Osteocyte (in vitro differentiated cells): Measurements from ENCODE around the gene PYROXD2. TPM values are rescaled to one million over a fixed set of nuclear protein-coding genes. Genes with fewer than 3 reads are reported as not detected.

ENCODE experiments used
- DNase-seq: peaks from one replicate; pipeline ENCODE4 v3.0.0; 2021; ENCODE audit warnings: mixed read lengths; ENCODE audit not compliant: unreplicated experiment; ENCODE audit errors: extremely low spot score
- H3K27ac Mint-ChIP-seq: one replicate; pipeline ENCODE4 v1.8.0; 2021; ENCODE audit warnings: mild to moderate bottlenecking, mixed read lengths; ENCODE audit not compliant: unreplicated experiment
- H3K27me3 Mint-ChIP-seq: one replicate; pipeline ENCODE4 v1.8.0; 2021; ENCODE audit warnings: mixed read lengths; ENCODE audit not compliant: unreplicated experiment
- H3K36me3 Mint-ChIP-seq: one replicate; pipeline ENCODE4 v1.8.0; 2021; ENCODE audit warnings: mixed read lengths; ENCODE audit not compliant: unreplicated experiment
- H3K4me1 Mint-ChIP-seq: one replicate; pipeline ENCODE4 v1.8.0; 2021; ENCODE audit warnings: mixed read lengths; ENCODE audit not compliant: unreplicated experiment
- H3K4me3 Mint-ChIP-seq: one replicate; pipeline ENCODE4 v1.8.0; 2021; ENCODE audit warnings: mild to moderate bottlenecking, moderate library complexity, mixed read lengths; ENCODE audit not compliant: unreplicated experiment
- H3K9me3 Mint-ChIP-seq: one replicate; pipeline ENCODE4 v1.8.0; 2021; ENCODE audit warnings: mixed read lengths; ENCODE audit not compliant: unreplicated experiment
- total RNA-seq: library from RNA; stranded (reverse); gene quantifications from 2 replicates; pipeline ENCODE4 v1.2.1, GENCODE V29; 2021
- TF ChIP-seq, protein P1 (sequence below): fragments of 200-600 bp; sonication (generic); IDR thresholded peaks from 2 replicates; pipeline ENCODE4 v1.5.0; 2021; ENCODE audit warnings: antibody characterized with exemption, mild to moderate bottlenecking, moderate library complexity

The PYROXD2 gene
- total RNA-seq, 1 donor from 2014 or later: 4.6 TPM

DNA sequence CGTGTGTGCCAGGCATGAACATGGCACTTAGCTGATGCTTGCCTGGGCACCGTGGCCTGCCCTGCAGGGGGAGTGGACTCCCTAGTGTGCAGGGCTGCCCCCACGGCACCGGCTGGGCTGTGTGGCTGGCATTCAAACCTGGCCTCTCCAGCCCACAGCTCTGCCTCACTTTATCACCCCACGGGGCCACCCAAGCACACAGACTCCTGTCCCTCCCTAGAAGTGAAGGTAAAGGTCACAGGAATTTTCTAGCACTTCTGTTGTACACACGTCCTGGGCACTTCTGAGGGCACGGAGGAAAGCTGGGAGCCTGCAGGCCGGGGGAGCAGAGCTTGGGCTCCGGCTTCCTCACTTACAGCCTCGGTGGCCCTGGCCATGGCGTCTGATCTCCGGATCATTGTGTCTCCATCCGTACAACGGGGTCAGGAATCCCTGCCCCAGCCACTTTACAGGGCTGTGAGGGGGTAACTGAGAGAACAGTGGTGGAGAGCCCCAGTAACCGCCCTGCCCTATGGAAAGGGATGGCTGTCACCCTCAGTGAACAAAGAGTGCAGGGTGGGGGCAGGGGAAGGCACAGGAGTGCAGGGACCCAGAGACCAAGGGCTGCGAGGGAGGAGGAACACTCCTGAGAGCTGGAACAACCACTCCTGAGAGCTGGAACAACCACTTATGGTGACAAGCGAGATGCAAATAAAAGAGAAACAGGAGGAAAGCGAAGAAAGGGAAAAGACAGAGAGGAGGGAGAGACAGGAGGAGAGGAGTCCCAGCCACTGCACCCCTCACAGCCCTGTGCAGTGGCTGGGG, 3.9 kb upstream of the PYROXD2 start:
- Mint-ChIP-seq H3K27me3 (no peaks in the 10 kb centered on the region), H3K36me3 (peaks cover 9% of the 10 kb centered on the region), H3K4me3 (no peak overlapping the region), H3K27ac (no peak overlapping the region), H3K9me3 (no peaks in the 10 kb centered on the region), H3K4me1 (peaks cover 20% of the 10 kb centered on the region)
- no peak for DNase-seq
- TF ChIP-seq, protein P1, sequence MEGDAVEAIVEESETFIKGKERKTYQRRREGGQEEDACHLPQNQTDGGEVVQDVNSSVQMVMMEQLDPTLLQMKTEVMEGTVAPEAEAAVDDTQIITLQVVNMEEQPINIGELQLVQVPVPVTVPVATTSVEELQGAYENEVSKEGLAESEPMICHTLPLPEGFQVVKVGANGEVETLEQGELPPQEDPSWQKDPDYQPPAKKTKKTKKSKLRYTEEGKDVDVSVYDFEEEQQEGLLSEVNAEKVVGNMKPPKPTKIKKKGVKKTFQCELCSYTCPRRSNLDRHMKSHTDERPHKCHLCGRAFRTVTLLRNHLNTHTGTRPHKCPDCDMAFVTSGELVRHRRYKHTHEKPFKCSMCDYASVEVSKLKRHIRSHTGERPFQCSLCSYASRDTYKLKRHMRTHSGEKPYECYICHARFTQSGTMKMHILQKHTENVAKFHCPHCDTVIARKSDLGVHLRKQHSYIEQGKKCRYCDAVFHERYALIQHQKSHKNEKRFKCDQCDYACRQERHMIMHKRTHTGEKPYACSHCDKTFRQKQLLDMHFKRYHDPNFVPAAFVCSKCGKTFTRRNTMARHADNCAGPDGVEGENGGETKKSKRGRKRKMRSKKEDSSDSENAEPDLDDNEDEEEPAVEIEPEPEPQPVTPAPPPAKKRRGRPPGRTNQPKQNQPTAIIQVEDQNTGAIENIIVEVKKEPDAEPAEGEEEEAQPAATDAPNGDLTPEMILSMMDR: no peak

DNA sequence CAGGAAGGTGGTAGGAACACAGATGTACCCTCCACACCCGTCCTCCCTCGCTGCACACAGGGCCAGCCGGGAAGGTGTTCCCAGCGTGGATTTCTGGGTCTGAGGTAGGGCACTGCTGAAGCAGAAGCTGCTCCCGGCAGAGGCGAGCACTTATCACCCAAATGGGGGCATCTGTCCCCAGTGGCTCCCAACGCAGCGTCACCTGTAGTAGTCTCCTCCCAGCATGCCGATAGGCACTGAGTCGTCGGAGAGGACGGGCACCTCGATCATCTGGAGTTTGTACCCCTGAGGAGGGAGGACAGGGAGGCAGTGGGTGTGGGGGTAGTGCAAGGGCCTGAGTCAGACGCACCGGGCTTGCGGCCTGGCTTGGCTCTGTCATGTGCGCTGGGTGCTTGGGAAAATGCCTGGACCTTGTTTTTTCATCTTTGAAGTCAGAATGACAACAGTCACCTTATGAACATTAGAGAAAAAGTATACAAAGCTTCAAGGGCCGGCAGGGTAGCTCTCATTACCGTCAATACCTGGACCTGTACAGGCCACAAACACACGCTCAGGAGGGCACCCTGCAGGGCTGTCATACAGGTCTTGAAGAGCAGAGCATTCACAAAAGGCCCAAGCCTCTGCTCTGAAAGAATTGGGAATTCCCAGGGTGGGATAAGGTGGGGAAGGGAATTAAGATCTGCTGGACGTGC, 3.1 kb upstream of the PYROXD2 start:
- H3K27ac Mint-ChIP-seq: no peak overlapping the region
- H3K36me3 Mint-ChIP-seq: peaks cover 9% of the 10 kb centered on the region
- no peak for DNase-seq
- TF ChIP-seq, protein P1: no peak
- no peaks in the 10 kb centered on the region for H3K9me3 Mint-ChIP-seq
- no peaks in the 10 kb centered on the region for H3K27me3 Mint-ChIP-seq
- H3K4me3 Mint-ChIP-seq: no peak overlapping the region
- H3K4me1 Mint-ChIP-seq: peaks cover 20% of the 10 kb centered on the region

DNA sequence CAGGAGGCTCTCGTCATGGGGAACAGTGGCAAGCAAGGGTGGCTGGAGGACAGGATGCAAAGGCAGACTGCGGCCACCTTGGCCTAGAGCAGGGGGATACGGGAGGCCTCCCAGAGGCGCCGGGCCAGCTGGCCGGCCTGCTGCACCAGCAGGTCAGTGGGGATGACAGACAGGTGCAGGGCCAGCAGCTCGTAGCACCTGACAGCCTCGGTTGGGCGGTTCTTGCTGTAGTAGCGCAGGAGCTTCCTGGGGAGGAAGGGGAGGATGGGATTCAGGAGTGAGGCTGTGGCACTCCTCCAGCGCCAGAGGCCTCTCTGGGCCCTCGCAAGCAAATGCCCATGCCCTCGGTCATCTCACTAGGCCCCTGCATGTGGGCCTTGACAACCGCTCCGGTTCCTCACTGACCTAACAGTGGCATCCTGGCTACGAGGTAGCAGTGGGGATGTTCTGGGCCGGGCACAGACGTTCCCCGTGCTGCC, 2.5 kb upstream of the PYROXD2 start:
- Mint-ChIP-seq H3K27ac (no peak overlapping the region), H3K9me3 (no peaks in the 10 kb centered on the region), H3K36me3 (peaks cover 9% of the 10 kb centered on the region), H3K27me3 (no peaks in the 10 kb centered on the region), H3K4me1 (peaks cover 20% of the 10 kb centered on the region), H3K4me3 (no peak overlapping the region)
- DNase-seq: no peak
- TF ChIP-seq, protein P1: no peak

DNA sequence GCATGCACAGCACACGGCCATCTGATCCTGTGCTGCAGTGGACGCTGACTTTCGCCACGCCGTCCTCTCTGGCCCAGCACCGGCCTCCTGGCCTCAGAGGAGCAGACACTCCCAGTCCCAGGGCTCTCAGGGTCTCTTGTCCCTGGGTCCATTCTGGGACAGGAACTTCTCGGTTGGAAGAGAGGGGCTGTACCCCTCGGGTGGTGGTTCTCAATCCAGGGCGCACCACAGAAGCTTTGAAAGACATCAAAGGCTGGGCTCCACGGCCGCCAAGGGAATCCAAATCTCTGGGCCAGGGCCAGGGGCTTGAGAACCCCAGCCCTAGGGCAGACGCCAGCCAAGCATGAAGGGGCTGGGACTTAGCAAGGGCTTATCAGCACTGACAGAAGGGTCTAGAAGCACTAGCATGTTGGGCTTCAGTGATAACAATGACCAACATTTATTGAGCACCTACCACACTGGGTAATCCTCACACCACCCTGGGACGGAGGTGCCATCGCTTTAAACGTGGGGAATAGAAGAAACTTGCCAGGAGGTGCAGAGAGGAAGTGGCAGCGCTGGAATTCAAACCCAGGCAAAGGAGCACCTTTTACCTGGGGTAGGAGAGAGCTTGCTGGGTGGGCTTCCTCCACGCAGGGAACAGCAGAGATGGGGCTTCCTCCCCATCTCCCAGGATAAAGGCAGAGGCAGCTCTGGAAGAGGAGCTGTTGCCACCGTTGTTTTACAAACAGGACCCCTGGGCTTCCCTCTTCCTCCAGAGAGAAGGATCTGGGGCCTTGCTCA, 1.8 kb upstream of the PYROXD2 start:
- H3K27me3 Mint-ChIP-seq: no peaks in the 10 kb centered on the region
- no peak overlapping the region for H3K27ac Mint-ChIP-seq
- no peak overlapping the region for H3K4me3 Mint-ChIP-seq
- TF ChIP-seq, protein P1: no peak
- H3K9me3 Mint-ChIP-seq: no peaks in the 10 kb centered on the region
- H3K4me1 Mint-ChIP-seq: peaks cover 22% of the 10 kb centered on the region
- DNase-seq: no peak
- H3K36me3 Mint-ChIP-seq: peaks cover 9% of the 10 kb centered on the region
